Endothelial cell (in vitro differentiated cells): ENCODE results near the gene JAGN1. TPM values are rescaled to one million over a fixed set of nuclear protein-coding genes. Genes with fewer than 3 reads are reported as not detected.
"Not testable (repeated sequence)": the region's sequence is repeated elsewhere in the genome, so short reads cannot be mapped to it uniquely, and the experiment has no call there.

Experiments used
- DNase-seq: peaks from one replicate; pipeline ENCODE4 v3.0.0; 2021; ENCODE audit warnings: low spot score
- H3K27ac Mint-ChIP-seq: one replicate; pipeline ENCODE4 v1.8.0; 2021; ENCODE audit warnings: mixed read lengths, inconsistent platforms; ENCODE audit not compliant: unreplicated experiment
- H3K27me3 Mint-ChIP-seq: one replicate; pipeline ENCODE4 v1.8.0; 2021; ENCODE audit warnings: mild to moderate bottlenecking, moderate library complexity, mixed read lengths, inconsistent platforms; ENCODE audit not compliant: unreplicated experiment
- H3K36me3 Mint-ChIP-seq: one replicate; pipeline ENCODE4 v1.8.0; 2021; ENCODE audit warnings: mild to moderate bottlenecking, low read depth, mixed read lengths, inconsistent platforms; ENCODE audit not compliant: unreplicated experiment
- H3K4me1 Mint-ChIP-seq: one replicate; pipeline ENCODE4 v1.8.0; 2021; ENCODE audit warnings: mild to moderate bottlenecking, mixed read lengths, inconsistent platforms; ENCODE audit not compliant: unreplicated experiment
- H3K4me3 Mint-ChIP-seq: one replicate; pipeline ENCODE4 v1.8.0; 2021; ENCODE audit warnings: mild to moderate bottlenecking, mixed read lengths, inconsistent platforms; ENCODE audit not compliant: unreplicated experiment
- H3K9me3 Mint-ChIP-seq: one replicate; pipeline ENCODE4 v1.8.0; 2021; ENCODE audit warnings: mixed read lengths, inconsistent platforms; ENCODE audit not compliant: unreplicated experiment
- CTCF ChIP-seq: fragments of 200-600 bp; sonication (generic); IDR thresholded peaks from one replicate; pipeline ENCODE4 v1.5.0; 2021; ENCODE audit warnings: antibody characterized with exemption; ENCODE audit not compliant: unreplicated experiment
- total RNA-seq: library from RNA; stranded (reverse); fragmentation: NEBNext Ultra II Directional; extraction: Animal tissue kit (Norgen Biotek cat#: 25700); gene quantifications from one replicate; pipeline ENCODE4 v1.2.1, GENCODE V29; 2021; ENCODE audit not compliant: unreplicated experiment

Gene JAGN1
- total RNA-seq, 1 donor from 2014 or later: 26.6 TPM

GRCh38 chr3:9937486-9938238 is 47.3 kb downstream of the JAGN1 start:
- no peaks in the 10 kb centered on the region for H3K9me3 Mint-ChIP-seq
- no peak overlapping the region for H3K27ac Mint-ChIP-seq
- no peak for TF ChIP-seq CTCF
- H3K36me3 Mint-ChIP-seq: peaks cover 30% of the 10 kb centered on the region
- H3K4me3 Mint-ChIP-seq: no peak overlapping the region
- DNase-seq: no peak
- peaks cover 19% of the 10 kb centered on the region for H3K27me3 Mint-ChIP-seq
- peaks cover 24% of the 10 kb centered on the region for H3K4me1 Mint-ChIP-seq

- H3K9me3 Mint-ChIP-seq: no peaks in the 10 kb centered on the region
These were observed 48.6 kb downstream of the JAGN1 start for GRCh38 chr3:9938966-9939365.

GRCh38 chr3:9939906-9940305 is 49.5 kb downstream of the JAGN1 start:
- H3K27ac Mint-ChIP-seq, H3K9me3 Mint-ChIP-seq, DNase-seq, H3K4me3 Mint-ChIP-seq: not testable (repeated sequence)
- peaks cover 23% of the 10 kb centered on the region for H3K27me3 Mint-ChIP-seq
- H3K36me3 Mint-ChIP-seq: peaks cover 35% of the 10 kb centered on the region
- H3K4me1 Mint-ChIP-seq: peaks cover 13% of the 10 kb centered on the region

More at GRCh38 chr3:9938966-9939365, 48.6 kb downstream of the JAGN1 start:
- no peak for DNase-seq
- TF ChIP-seq CTCF: no peak
- Mint-ChIP-seq H3K27me3 (peaks cover 23% of the 10 kb centered on the region), H3K36me3 (peaks cover 34% of the 10 kb centered on the region), H3K27ac (no peak overlapping the region), H3K4me1 (peaks cover 21% of the 10 kb centered on the region), H3K4me3 (no peak overlapping the region)

GRCh38 chr3:9940746-9941145 is 50.3 kb downstream of the JAGN1 start:
- DNase-seq: no peak
- Mint-ChIP-seq H3K27me3 (peaks cover 21% of the 10 kb centered on the region), H3K9me3 (no peaks in the 10 kb centered on the region), H3K27ac (no peak overlapping the region), H3K4me1 (peaks cover 5% of the 10 kb centered on the region), H3K4me3 (no peak overlapping the region), H3K36me3 (peaks cover 26% of the 10 kb centered on the region)
- no peak for TF ChIP-seq CTCF

- H3K4me3 Mint-ChIP-seq: no peak overlapping the region
- peaks cover 4% of the 10 kb centered on the region for H3K4me1 Mint-ChIP-seq
- H3K27me3 Mint-ChIP-seq: peaks cover 21% of the 10 kb centered on the region
- TF ChIP-seq CTCF: no peak
- H3K27ac Mint-ChIP-seq: peak overlapping the region; percentile 18
- no peak for DNase-seq
- no peaks in the 10 kb centered on the region for H3K9me3 Mint-ChIP-seq
- H3K36me3 Mint-ChIP-seq: peaks cover 18% of the 10 kb centered on the region
These were observed 51.8 kb downstream of the JAGN1 start for GRCh38 chr3:9942164-9942563.
